Measurements from ENCODE around the gene IL17RE.

DNA sequence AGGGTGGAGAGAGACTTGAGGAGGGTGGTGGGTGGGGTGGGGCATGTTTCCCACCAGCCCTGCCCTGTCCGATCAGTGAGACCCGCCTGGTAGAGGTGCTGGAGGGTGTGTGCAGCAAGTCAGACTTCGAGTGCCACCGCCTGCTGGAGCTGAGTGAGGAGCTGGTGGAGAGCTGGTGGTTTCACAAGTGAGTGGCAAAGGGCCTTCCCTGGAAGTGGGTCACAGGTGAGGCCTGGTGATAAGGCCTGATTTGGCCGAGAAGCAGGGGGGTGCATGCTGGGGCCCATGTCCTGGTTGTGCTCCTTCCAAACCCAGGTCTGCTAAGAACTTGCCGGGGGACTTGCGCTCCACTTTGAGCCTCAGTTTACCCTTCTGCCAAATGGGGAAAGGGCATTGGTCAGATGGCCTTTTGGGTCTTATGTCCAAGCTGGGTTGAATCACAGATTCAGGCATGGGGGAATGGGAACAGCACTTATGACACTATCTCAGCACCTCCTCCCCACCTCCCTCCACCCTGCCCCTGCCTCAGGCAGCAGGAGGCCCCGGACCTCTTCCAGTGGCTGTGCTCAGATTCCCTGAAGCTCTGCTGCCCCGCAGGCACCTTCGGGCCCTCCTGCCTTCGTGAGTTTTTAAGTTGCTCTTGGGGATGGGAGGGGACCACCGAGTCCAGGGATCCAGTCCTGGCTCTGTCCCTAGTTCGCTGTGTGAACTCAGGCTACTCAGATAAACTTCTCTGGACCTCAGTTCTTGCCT lies 35.0 kb downstream of the IL17RE start:
- no peak for TF ChIP-seq EZH2 (IDR thresholded peaks at IDR 0.05; ENCODE audit: low read length, unreplicated experiment)
- TF ChIP-seq, protein P1, sequence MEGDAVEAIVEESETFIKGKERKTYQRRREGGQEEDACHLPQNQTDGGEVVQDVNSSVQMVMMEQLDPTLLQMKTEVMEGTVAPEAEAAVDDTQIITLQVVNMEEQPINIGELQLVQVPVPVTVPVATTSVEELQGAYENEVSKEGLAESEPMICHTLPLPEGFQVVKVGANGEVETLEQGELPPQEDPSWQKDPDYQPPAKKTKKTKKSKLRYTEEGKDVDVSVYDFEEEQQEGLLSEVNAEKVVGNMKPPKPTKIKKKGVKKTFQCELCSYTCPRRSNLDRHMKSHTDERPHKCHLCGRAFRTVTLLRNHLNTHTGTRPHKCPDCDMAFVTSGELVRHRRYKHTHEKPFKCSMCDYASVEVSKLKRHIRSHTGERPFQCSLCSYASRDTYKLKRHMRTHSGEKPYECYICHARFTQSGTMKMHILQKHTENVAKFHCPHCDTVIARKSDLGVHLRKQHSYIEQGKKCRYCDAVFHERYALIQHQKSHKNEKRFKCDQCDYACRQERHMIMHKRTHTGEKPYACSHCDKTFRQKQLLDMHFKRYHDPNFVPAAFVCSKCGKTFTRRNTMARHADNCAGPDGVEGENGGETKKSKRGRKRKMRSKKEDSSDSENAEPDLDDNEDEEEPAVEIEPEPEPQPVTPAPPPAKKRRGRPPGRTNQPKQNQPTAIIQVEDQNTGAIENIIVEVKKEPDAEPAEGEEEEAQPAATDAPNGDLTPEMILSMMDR (conservative IDR thresholded peaks at IDR 0.05; ENCODE audit: low read depth, low read length) = no peak
- TF ChIP-seq EZH2phosphoT487 (IDR thresholded peaks at IDR 0.05; ENCODE audit: borderline replicate concordance, low read length) = no peak

All from PC-3 (cell line).